ENCODE measurements around the gene ING1.

GRCh38 chr13:110705356-110705825 lies 8.1 kb upstream of the ING1 start:
- no peak for TF ChIP-seq CTCF (IDR thresholded peaks at IDR 0.05)
- TF ChIP-seq EZH2 (IDR thresholded peaks at IDR 0.05; ENCODE audit: borderline replicate concordance, insufficient read depth, low read depth, low read length, poor library complexity, severe bottlenecking): no peak

Measured in B cell (primary cell).